ENCODE measurements around the gene RFC3. TPM values are rescaled to one million over a fixed set of nuclear protein-coding genes. Genes with fewer than 3 reads are reported as not detected.

Gene RFC3
- total RNA-seq: 10 to 100 TPM in 2 of 4 donors, 1 to 10 TPM in 2; 5.4 to 32.2 (median 8.7) TPM

DNA sequence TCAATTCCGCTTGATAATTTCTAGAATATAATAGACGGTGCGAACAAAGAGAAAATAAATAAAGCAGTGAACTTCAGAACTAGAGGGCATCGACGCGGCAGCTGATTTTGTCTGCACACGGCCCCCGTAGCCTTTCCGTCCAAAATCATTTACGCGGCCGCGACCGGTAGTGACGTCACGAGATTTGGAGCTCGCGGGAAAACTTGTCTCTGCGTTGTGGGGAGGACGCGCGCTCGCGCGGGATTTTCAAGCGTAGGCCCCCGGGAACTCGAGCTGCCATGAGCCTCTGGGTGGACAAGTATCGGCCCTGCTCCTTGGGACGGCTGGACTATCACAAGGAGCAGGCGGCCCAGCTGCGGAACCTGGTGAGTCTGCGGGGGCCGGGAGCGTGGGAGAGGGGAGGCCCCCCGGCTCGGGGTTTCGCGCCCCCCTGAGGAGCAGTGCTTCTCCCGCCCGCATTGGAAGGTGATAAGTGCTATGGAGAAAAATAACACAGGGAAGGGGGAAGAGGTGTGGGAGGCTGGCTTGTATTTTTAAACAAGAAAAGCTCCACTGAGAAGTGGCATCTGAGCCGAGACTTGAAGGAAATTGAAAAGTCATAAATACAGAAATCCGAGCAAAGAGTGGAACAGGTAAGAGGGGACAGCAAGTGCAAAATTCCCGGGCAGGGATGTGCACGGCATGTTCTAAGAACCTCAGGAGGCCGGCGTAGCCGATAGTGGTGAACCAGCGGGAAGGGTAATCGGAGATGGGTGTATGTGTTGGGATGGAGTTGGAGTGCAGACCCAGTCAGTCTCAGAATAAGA, at the start of gene RFC3:
Gene RFC3 (plus strand): TSS at position 249 of the 806 bp plus-strand sequence. CDS start 30 bp downstream, at position 279.
- peak within 1 kb of the TSS; percentile 59 to 77 (median 76) for H3K4me3 ChIP-seq
- no peaks in the 10 kb centered on the region for H3K36me3 ChIP-seq
- H3K27me3 ChIP-seq: no peaks in the 10 kb centered on the region
- peak; percentile 91 to 97 (median 93) for DNase-seq
- no peaks in the 10 kb centered on the region for H3K4me1 ChIP-seq
- peak within 1 kb of the TSS; percentile 47 to 59 (median 51) for H3K27ac ChIP-seq
- no peaks in the 10 kb centered on the region for H3K9me3 ChIP-seq
- no peak for TF ChIP-seq POLR2A (IDR thresholded peaks at IDR 0.05)
- no peak for TF ChIP-seq CTCF (IDR thresholded peaks at IDR 0.05)

GRCh38 chr13:33771296-33771695, 46.7 kb upstream of the RFC3 start:
- Histone ChIP-seq H3K9me3 (no peaks in the 10 kb centered on the region), H3K27me3 (no peaks in the 10 kb centered on the region), H3K4me3 (no peak overlapping the region), H3K36me3 (no peaks in the 10 kb centered on the region), H3K4me1 (no peaks in the 10 kb centered on the region), H3K27ac (no peak overlapping the region)
- DNase-seq: no peak
- TF ChIP-seq POLR2A (IDR thresholded peaks at IDR 0.05): no peak
- no peak for TF ChIP-seq CTCF (IDR thresholded peaks at IDR 0.05)

GRCh38 chr13:33773790-33774462, 44.0 kb upstream of the RFC3 start:
- H3K4me1 ChIP-seq: no peaks in the 10 kb centered on the region
- H3K27me3 ChIP-seq: no peaks in the 10 kb centered on the region
- H3K27ac ChIP-seq: no peak overlapping the region
- DNase-seq: no peak
- H3K36me3 ChIP-seq: no peaks in the 10 kb centered on the region
- H3K4me3 ChIP-seq: no peak overlapping the region
- TF ChIP-seq CTCF (IDR thresholded peaks at IDR 0.05) (no peak), POLR2A (IDR thresholded peaks at IDR 0.05) (no peak)
- no peaks in the 10 kb centered on the region for H3K9me3 ChIP-seq

DNA sequence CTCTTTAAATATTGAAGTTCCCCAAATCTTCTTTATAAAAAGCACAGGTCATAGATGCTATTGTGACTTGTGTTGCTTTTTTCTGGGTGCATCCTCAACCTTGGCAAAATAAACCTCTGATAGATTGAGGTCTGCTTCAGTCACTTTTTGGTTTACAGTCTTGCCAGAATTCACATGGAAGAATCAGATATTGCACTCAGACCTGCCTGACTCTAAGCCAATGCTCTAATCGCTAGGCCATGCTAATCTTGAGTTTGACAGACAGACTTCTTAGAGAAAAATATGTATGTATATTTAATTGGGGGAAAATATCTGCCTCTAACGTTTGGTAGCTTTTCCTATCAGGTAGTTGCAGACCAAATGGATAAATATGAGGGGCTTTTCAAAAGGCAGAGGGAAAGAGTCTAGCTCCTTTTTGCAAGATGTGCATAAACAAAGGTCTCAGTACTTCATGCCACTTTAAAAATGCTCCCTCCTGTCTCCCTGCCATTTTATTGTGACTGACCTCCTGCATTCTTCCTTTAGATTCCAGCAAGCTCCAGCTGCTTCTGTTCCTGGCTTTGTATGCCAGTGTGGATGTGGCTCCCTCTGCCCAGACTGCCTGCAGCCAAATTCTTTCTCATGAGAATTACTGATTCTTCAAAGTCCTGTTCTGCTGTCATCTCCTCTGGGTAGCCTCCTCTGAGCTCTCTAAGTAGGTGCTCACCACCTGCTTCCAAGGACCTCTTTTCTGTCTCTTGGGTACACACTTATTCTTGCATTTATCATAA, 42.4 kb upstream of the RFC3 start:
- no peak for TF ChIP-seq POLR2A (IDR thresholded peaks at IDR 0.05)
- no peak for TF ChIP-seq CTCF (IDR thresholded peaks at IDR 0.05)
- Histone ChIP-seq H3K36me3 (no peaks in the 10 kb centered on the region), H3K27me3 (no peaks in the 10 kb centered on the region), H3K4me3 (no peak overlapping the region), H3K4me1 (no peaks in the 10 kb centered on the region), H3K27ac (no peak overlapping the region), H3K9me3 (no peaks in the 10 kb centered on the region)
- no peak for DNase-seq

DNA sequence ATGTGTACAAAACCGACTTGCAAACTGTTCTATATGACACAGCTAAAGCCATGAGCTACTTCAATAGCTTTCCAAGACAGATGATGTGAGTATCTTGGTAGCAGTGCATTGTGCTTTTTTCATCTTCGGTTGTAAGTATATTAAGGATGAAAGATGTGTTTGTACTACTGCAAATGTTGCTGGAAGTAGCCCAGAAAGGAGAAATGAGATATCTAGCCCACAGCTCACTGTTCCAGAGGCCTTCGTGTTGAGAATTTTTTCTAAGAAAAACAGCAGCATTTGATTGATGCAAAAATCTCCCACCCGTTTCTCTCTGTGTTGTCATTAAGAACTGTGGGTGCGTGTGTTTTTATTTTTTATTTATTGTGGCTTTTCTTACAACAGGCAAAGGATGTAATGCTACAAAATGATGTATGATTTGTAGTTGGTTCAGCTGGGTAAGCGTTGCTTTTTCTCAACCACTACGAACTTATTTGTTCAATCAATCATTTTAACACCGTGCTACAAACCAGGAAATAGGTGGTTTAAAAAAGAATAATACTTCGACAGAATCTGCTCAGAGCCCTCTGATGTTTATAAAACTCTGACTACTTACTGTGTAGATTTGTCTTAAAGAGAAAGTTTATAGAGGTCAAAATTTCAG, 41.6 kb upstream of the RFC3 start:
- Histone ChIP-seq H3K4me1 (no peaks in the 10 kb centered on the region), H3K9me3 (no peaks in the 10 kb centered on the region), H3K27me3 (no peaks in the 10 kb centered on the region), H3K4me3 (no peak overlapping the region), H3K36me3 (no peaks in the 10 kb centered on the region), H3K27ac (no peak overlapping the region)
- TF ChIP-seq POLR2A (IDR thresholded peaks at IDR 0.05) (no peak), CTCF (IDR thresholded peaks at IDR 0.05) (no peak)
- no peak for DNase-seq

All from Peyer's patch (tissue), 4 donors.